ENCODE measurements around the gene C1QTNF4.
"Not testable (repeated sequence)": the region's sequence is repeated elsewhere in the genome, so short reads cannot be mapped to it uniquely, and the experiment has no call there.

The C1QTNF4 gene

GRCh38 chr11:47593934-47594855, at the start of gene C1QTNF4:
C1QTNF4 (minus strand) TSS chr11:47594411; CDS start chr11:47590810, 3,601 bp downstream.
- DNase-seq = no peak

GRCh38 chr11:47642099-47642855, 48.1 kb upstream of the C1QTNF4 start, which contains the start of gene MTCH2:
MTCH2 (minus strand) TSS chr11:47642559; CDS start chr11:47642465, 94 bp downstream.
- peak; percentile 93 for DNase-seq

GRCh38 chr11:47641600-47642098, 47.4 kb upstream of the C1QTNF4 start:
- DNase-seq = no peak

GRCh38 chr11:47640506-47640905, 46.3 kb upstream of the C1QTNF4 start:
- not testable (repeated sequence) for DNase-seq

GRCh38 chr11:47636331-47636730, 42.1 kb upstream of the C1QTNF4 start:
- DNase-seq = not testable (repeated sequence)

GRCh38 chr11:47631473-47631872, 37.3 kb upstream of the C1QTNF4 start:
- no peak for DNase-seq

- no peak for DNase-seq
These were observed 33.8 kb upstream of the C1QTNF4 start for GRCh38 chr11:47628026-47628425.

GRCh38 chr11:47626234-47626633, 32.0 kb upstream of the C1QTNF4 start:
- DNase-seq = no peak

GRCh38 chr11:47620836-47621378, 26.7 kb upstream of the C1QTNF4 start:
- no peak for DNase-seq

- no peak for DNase-seq
These were observed 23.2 kb upstream of the C1QTNF4 start for GRCh38 chr11:47617417-47617809.

- no peak for DNase-seq
These were observed 22.7 kb upstream of the C1QTNF4 start for GRCh38 chr11:47616726-47617416.

GRCh38 chr11:47615249-47615648, 21.0 kb upstream of the C1QTNF4 start:
- no peak for DNase-seq

- DNase-seq = no peak
These were observed 17.2 kb upstream of the C1QTNF4 start for GRCh38 chr11:47611348-47611794.

GRCh38 chr11:47609675-47610074, 15.5 kb upstream of the C1QTNF4 start:
- no peak for DNase-seq

- no peak for DNase-seq
These were observed 13.2 kb upstream of the C1QTNF4 start for GRCh38 chr11:47607380-47607779.

GRCh38 chr11:47606731-47607130, 12.5 kb upstream of the C1QTNF4 start:
- no peak for DNase-seq

GRCh38 chr11:47605921-47606320, 11.7 kb upstream of the C1QTNF4 start:
- no peak for DNase-seq

- DNase-seq = no peak
These were observed 9.1 kb upstream of the C1QTNF4 start for GRCh38 chr11:47603295-47603694.

GRCh38 chr11:47599902-47600301, 5.7 kb upstream of the C1QTNF4 start:
- no peak for DNase-seq

- no peak for DNase-seq
These were observed 1.8 kb upstream of the C1QTNF4 start for GRCh38 chr11:47595967-47596366.

- DNase-seq = no peak
These were observed 818 bp upstream of the C1QTNF4 start for GRCh38 chr11:47595029-47595428.

- DNase-seq = no peak
These were observed 698 bp downstream of the C1QTNF4 start for GRCh38 chr11:47593492-47593933.

Measured in activated CD4-positive, alpha-beta T cell treated with anti-CD3 and anti-CD28 coated beads for 1 hour (primary cell).